GM12865 (cell line): ENCODE measurements around the gene SYNE1.

Experiments used
- DNase-seq: peaks from one replicate; pipeline ENCODE4 v3.0.0; 2010; ENCODE audit warnings: low read depth
- H3K4me3 ChIP-seq: 2 replicates; pipeline ENCODE4 v1.5.1; 2011; ENCODE audit warnings: mild to moderate bottlenecking, low read depth, low read length, control low read depth
- TF ChIP-seq, protein P1 (sequence below): IDR thresholded peaks from 2 replicates; pipeline ENCODE4 v1.5.1; 2011; ENCODE audit warnings: low read length, control low read depth, low read depth, inconsistent platforms; ENCODE audit not compliant: insufficient read depth; ENCODE audit errors: missing control alignments

SYNE1 gene

DNA sequence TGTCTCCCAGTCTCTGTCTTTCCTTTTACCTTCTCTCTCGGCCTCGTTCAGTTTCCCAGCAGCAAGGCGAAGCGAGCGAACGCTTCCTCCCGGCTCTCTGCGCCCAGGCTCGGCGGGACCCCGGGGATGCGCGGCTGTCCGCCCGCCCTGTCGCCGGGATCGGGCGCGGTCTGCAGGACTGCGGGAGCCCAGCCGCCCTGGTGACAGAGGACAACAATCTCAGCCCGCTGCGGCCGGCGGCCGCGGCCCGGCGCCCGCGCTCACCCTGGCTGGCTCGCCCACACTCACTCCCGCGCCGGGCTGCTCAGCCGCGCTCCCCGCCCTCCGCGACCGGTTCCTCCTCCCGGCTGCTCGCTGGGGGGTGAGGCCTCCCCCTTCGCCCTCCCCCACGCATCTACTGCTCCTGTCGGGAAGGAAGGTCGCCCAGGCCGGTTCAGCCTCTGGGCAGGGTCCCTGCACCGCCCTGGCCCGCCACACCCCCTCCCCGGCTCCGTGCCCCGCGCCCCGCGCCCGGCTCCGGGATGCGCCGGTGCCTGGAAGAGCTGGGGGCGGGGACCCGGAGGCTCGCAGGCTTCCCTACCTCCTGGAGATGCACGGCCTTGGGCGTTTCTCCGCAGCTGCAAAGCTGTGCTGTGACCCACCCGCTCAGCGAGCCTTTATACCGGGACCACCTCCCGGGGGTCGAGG is 410 bp downstream of the SYNE1 start:
- TF ChIP-seq, protein P1, sequence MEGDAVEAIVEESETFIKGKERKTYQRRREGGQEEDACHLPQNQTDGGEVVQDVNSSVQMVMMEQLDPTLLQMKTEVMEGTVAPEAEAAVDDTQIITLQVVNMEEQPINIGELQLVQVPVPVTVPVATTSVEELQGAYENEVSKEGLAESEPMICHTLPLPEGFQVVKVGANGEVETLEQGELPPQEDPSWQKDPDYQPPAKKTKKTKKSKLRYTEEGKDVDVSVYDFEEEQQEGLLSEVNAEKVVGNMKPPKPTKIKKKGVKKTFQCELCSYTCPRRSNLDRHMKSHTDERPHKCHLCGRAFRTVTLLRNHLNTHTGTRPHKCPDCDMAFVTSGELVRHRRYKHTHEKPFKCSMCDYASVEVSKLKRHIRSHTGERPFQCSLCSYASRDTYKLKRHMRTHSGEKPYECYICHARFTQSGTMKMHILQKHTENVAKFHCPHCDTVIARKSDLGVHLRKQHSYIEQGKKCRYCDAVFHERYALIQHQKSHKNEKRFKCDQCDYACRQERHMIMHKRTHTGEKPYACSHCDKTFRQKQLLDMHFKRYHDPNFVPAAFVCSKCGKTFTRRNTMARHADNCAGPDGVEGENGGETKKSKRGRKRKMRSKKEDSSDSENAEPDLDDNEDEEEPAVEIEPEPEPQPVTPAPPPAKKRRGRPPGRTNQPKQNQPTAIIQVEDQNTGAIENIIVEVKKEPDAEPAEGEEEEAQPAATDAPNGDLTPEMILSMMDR = no peak
- DNase-seq = peak; percentile 34
- H3K4me3 ChIP-seq = peak overlapping the region; percentile 53

DNA sequence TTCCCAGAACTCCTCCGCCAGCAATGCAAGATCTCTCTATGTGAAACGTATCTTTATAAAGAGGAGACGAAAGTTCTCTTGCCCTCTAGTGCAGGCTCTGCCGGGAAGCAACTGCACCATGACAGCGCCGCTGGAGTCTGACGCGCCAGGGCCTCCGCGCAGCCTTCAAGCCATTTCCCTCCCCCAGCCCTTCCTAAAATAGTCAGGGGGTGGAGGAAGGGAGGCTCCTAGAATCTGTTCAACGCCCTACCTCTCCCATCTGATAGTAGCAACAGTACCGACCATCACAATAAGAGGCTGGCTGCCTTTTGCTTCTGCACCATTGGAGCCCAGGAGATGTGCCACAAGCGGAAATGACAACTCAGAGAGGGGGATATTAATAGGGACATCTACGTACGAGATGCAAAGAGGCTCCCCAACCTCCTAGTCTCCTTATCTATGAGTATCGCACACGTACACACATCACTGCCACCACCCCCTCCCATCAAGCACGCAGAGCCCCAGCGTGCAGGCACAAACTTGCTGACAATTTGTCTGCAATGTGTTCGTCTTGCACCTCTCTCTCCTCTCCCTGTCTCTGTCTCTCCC is 1.0 kb downstream of the SYNE1 start:
- TF ChIP-seq, protein P1 = no peak
- H3K4me3 ChIP-seq = peak overlapping the region; percentile 53

DNA sequence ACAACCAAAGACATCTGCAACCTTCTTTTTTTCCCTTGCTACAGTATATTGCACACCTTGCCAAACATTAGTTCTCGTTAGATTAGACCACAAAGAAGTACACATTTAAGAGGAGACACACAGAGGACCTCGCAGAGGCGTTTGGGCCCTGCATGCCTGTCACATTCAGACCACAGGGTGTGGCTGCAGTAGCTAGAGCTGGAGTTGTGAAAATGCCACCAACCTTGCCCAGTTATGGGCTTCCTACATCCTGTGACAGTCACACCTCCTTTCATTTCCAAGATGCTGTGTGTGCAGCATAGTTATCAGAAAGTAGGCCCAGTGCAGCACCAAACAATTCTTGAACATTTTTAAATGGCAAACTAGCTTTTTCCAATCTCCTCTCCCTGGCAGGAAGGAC is 2.4 kb downstream of the SYNE1 start:
- peak overlapping the region; percentile 7; the same call in 1 of the 2 replicates for H3K4me3 ChIP-seq
- peak; percentile 85 for DNase-seq
- TF ChIP-seq, protein P1 = no peak

More for the DNA sequence above, 1.0 kb downstream of the SYNE1 start:
- peak; percentile 75 for DNase-seq

DNA sequence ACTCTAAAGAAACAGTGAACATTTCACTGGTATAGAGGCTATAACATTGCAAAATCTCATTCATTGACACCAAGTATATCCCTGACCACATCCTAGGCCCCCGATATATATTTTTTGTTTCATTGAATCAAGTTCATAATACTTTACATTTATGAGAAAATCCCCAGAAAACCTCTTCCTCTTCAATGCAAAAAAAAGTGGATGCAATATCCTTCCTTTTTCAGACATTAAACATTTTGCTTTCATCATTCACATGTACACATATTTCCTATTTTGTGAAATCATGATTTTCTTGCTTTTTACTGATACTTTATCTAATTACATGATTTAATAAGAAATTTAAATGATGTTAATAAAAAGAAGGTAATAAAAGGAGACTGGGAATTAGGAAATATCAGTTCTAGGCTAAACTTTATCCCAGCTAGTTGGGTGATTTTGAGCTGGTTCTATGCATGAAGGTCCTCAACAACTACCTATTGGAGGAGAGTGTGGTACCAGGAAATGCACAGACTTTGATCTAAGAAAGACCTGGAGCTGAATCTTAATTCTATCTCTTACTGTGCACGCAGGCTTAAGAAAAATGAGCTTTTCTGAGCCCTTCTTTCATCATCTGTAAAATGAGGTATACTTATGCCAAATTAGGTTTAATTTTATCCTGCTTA is 4.9 kb downstream of the SYNE1 start:
- TF ChIP-seq, protein P1 = no peak
- DNase-seq = no peak
- no peak overlapping the region for H3K4me3 ChIP-seq

DNA sequence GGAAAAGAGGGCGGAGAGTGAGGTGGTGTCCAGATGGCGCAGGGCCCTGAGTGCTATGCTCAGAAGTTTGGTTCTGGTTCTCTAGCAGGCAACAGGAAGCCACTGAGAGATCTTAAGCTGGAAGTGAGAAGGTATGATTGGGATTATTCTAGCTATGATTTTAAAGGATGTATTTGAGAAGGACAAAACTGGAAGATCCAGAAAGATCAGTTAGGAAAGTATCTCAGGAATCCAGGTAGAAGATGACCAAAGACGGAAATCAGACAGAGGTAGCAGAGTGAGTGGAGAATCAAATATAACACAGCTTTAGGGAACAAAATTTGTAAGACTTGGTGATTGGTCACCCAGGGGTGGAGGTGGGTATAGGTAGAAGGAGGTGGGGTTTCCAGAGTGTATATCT is 5.8 kb downstream of the SYNE1 start:
- DNase-seq = no peak
- TF ChIP-seq, protein P1 = no peak
- H3K4me3 ChIP-seq = no peak overlapping the region

DNA sequence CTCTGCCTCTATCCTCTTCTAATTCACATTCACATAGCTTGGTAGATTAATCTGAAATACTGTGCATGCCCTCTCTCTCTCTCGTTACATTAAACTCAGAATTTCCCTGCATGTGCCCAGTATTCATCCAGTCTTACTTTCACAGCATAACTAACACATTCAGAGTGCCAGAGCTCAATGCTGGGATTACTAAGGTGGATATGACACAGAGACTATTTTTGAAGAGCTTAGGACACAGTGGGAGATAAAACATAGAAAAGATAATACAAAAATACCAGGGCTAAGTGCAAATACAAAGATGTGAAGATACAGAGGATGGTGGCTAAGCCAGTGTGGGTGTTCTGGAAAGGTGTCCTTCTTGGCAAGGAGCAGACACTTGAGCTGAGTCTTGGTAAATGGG is 6.3 kb downstream of the SYNE1 start:
- TF ChIP-seq, protein P1 = no peak
- DNase-seq = no peak
- H3K4me3 ChIP-seq = no peak overlapping the region
